GM18873 (cell line): ENCODE measurements around the gene MSMB.
"Not testable (repeated sequence)": the region's sequence is repeated elsewhere in the genome, so short reads cannot be mapped to it uniquely, and the experiment has no call there.

Source experiments
- ATAC-seq: cut with Tn5 transposase; IDR thresholded peaks from one replicate; pipeline ENCODE4 v1.9.1; 2021; ENCODE audit warnings: mild to moderate bottlenecking, moderate library complexity, moderate number of reproducible peaks; ENCODE audit not compliant: unreplicated experiment, low FRiP score

The MSMB gene

GRCh38 chr10:46014683-46015405 is 31.2 kb downstream of the MSMB start:
- ATAC-seq: no peak

GRCh38 chr10:46014206-46014605 is 31.9 kb downstream of the MSMB start:
- no peak for ATAC-seq

GRCh38 chr10:46012746-46013145 is 33.3 kb downstream of the MSMB start:
- ATAC-seq: no peak

GRCh38 chr10:46006219-46006618 is 39.9 kb downstream of the MSMB start:
- no peak for ATAC-seq

GRCh38 chr10:46005383-46005782 is 40.7 kb downstream of the MSMB start:
- no peak for ATAC-seq

- no peak for ATAC-seq
Observed at GRCh38 chr10:46004963-46005362, 41.1 kb downstream of the MSMB start.

GRCh38 chr10:46002916-46003693 is 43.0 kb downstream of the MSMB start:
- ATAC-seq: no peak

GRCh38 chr10:46002189-46002687 is 43.8 kb downstream of the MSMB start:
- ATAC-seq: not testable (repeated sequence)

GRCh38 chr10:46001187-46001756 is 44.8 kb downstream of the MSMB start:
- no peak for ATAC-seq

- no peak for ATAC-seq
Observed at GRCh38 chr10:46000538-46000937, 45.5 kb downstream of the MSMB start.

GRCh38 chr10:45999955-46000354 is 46.1 kb downstream of the MSMB start:
- ATAC-seq: not testable (repeated sequence)

GRCh38 chr10:45997994-45998763 is 47.9 kb downstream of the MSMB start:
- no peak for ATAC-seq

GRCh38 chr10:45997557-45997956 is 48.5 kb downstream of the MSMB start:
- ATAC-seq: no peak

- not testable (repeated sequence) for ATAC-seq
Observed at GRCh38 chr10:45985590-45985989, 60.5 kb downstream of the MSMB start.

GRCh38 chr10:45984473-45984872 is 61.6 kb downstream of the MSMB start:
- not testable (repeated sequence) for ATAC-seq

- ATAC-seq: not testable (repeated sequence)
Observed at GRCh38 chr10:45983538-45984186, 62.4 kb downstream of the MSMB start.
